ENCODE data around the gene ST7. TPM values are rescaled to one million over a fixed set of nuclear protein-coding genes. Genes with fewer than 3 reads are reported as not detected.

The ST7 gene
- total RNA-seq, 1 donor from 2014 or later: 107 TPM

- Mint-ChIP-seq H3K36me3 (ENCODE audit: unreplicated experiment) (no peaks in the 10 kb centered on the region), H3K4me3 (ENCODE audit: unreplicated experiment) (no peak overlapping the region), H3K4me1 (ENCODE audit: low read depth, unreplicated experiment) (peaks cover 30% of the 10 kb centered on the region), H3K9me3 (ENCODE audit: unreplicated experiment) (peaks cover 3% of the 10 kb centered on the region), H3K27me3 (ENCODE audit: unreplicated experiment) (peaks cover 2% of the 10 kb centered on the region), H3K27ac (ENCODE audit: unreplicated experiment) (no peak overlapping the region)
- no peak for DNase-seq
- TF ChIP-seq, protein P1, sequence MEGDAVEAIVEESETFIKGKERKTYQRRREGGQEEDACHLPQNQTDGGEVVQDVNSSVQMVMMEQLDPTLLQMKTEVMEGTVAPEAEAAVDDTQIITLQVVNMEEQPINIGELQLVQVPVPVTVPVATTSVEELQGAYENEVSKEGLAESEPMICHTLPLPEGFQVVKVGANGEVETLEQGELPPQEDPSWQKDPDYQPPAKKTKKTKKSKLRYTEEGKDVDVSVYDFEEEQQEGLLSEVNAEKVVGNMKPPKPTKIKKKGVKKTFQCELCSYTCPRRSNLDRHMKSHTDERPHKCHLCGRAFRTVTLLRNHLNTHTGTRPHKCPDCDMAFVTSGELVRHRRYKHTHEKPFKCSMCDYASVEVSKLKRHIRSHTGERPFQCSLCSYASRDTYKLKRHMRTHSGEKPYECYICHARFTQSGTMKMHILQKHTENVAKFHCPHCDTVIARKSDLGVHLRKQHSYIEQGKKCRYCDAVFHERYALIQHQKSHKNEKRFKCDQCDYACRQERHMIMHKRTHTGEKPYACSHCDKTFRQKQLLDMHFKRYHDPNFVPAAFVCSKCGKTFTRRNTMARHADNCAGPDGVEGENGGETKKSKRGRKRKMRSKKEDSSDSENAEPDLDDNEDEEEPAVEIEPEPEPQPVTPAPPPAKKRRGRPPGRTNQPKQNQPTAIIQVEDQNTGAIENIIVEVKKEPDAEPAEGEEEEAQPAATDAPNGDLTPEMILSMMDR (IDR thresholded peaks at IDR 0.05; ENCODE audit: partially characterized antibody, unreplicated experiment): no peak
These were observed 169.2 kb downstream of the ST7 start for GRCh38 chr7:117122536-117122935.

DNA sequence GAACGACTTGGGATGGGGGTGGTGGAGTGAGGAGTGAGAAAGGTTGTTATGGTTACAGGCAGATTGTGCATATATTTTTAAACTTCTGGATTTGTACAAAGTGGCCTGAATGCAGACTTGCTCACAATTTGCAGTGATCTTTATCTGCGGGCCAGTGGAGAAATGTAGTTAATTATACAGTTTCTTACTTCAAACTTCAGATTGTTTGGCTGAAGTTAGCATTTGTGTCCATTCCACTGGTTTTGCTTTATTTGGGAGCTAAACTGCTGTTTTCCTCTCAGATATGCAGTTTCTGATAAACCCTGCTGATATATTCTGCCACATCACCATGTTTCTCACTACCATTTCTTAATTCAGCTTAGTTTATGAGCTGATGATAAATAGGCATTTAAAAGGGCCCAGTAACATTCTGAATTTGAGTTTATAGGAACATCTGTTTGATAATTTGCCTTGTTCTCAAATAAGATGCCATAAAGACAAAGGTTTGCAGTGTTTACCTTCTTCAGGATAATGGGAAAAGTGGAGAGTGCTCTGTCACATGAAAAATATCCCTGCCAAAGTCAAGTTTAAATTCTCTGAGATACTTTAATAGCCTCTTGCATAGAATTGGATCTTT lies 170.1 kb downstream of the ST7 start:
- no peaks in the 10 kb centered on the region for H3K9me3 Mint-ChIP-seq (ENCODE audit: unreplicated experiment)
- TF ChIP-seq, protein P1 (IDR thresholded peaks at IDR 0.05; ENCODE audit: partially characterized antibody, unreplicated experiment): no peak
- peaks cover 29% of the 10 kb centered on the region for H3K4me1 Mint-ChIP-seq (ENCODE audit: low read depth, unreplicated experiment)
- H3K36me3 Mint-ChIP-seq (ENCODE audit: unreplicated experiment): no peaks in the 10 kb centered on the region
- no peak overlapping the region for H3K4me3 Mint-ChIP-seq (ENCODE audit: unreplicated experiment)
- peaks cover 2% of the 10 kb centered on the region for H3K27me3 Mint-ChIP-seq (ENCODE audit: unreplicated experiment)
- H3K27ac Mint-ChIP-seq (ENCODE audit: unreplicated experiment): peak overlapping the region; percentile 67
- DNase-seq: no peak

- no peaks in the 10 kb centered on the region for H3K9me3 Mint-ChIP-seq (ENCODE audit: unreplicated experiment)
- no peak overlapping the region for H3K4me3 Mint-ChIP-seq (ENCODE audit: unreplicated experiment)
- peak; percentile 32 for DNase-seq
- TF ChIP-seq, protein P1 (IDR thresholded peaks at IDR 0.05; ENCODE audit: partially characterized antibody, unreplicated experiment): no peak
- no peak overlapping the region for H3K27ac Mint-ChIP-seq (ENCODE audit: unreplicated experiment)
- no peaks in the 10 kb centered on the region for H3K36me3 Mint-ChIP-seq (ENCODE audit: unreplicated experiment)
- peaks cover 27% of the 10 kb centered on the region for H3K4me1 Mint-ChIP-seq (ENCODE audit: low read depth, unreplicated experiment)
- H3K27me3 Mint-ChIP-seq (ENCODE audit: unreplicated experiment): no peaks in the 10 kb centered on the region
These were observed 171.4 kb downstream of the ST7 start for GRCh38 chr7:117124591-117125220.

- H3K27ac Mint-ChIP-seq (ENCODE audit: unreplicated experiment): peak overlapping the region; percentile 20
- H3K9me3 Mint-ChIP-seq (ENCODE audit: unreplicated experiment): peaks cover under 1% of the 10 kb centered on the region
- H3K4me1 Mint-ChIP-seq (ENCODE audit: low read depth, unreplicated experiment): peaks cover 29% of the 10 kb centered on the region
- H3K4me3 Mint-ChIP-seq (ENCODE audit: unreplicated experiment): no peak overlapping the region
- no peak for DNase-seq
- H3K27me3 Mint-ChIP-seq (ENCODE audit: unreplicated experiment): no peaks in the 10 kb centered on the region
- H3K36me3 Mint-ChIP-seq (ENCODE audit: unreplicated experiment): no peaks in the 10 kb centered on the region
- TF ChIP-seq, protein P1 (IDR thresholded peaks at IDR 0.05; ENCODE audit: partially characterized antibody, unreplicated experiment): no peak
These were observed 173.4 kb downstream of the ST7 start for GRCh38 chr7:117126676-117127075.

DNA sequence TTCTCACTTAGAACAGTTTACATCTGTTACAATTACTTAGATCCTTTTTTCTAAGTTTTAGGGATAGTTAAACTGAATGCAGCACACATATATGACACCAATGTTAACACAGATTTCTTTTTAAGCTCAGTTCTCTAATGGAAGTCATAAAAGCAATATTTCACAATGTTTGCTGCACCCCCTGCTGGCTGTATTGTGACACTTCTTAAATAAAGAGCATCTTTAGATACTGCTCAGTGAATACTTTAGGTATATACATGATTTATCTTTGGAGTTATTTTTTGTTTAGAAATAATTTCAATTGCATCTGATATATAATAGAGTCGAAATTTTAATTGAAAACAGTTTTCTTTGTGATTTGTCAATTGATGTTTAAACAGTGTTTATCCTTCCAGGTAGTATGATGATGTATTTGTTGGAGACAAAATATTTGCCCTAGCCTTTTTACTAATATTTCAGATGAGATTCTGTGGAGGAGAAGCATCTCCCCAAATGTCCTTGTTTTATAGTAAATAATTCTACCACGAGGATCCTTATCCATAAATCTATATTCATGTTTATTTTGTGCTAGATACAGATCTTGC lies 174.4 kb downstream of the ST7 start:
- peak; percentile 36 for DNase-seq
- TF ChIP-seq, protein P1 (IDR thresholded peaks at IDR 0.05; ENCODE audit: partially characterized antibody, unreplicated experiment): peak; percentile 90
- H3K27ac Mint-ChIP-seq (ENCODE audit: unreplicated experiment): no peak overlapping the region
- no peaks in the 10 kb centered on the region for H3K36me3 Mint-ChIP-seq (ENCODE audit: unreplicated experiment)
- H3K4me1 Mint-ChIP-seq (ENCODE audit: low read depth, unreplicated experiment): peaks cover 26% of the 10 kb centered on the region
- H3K4me3 Mint-ChIP-seq (ENCODE audit: unreplicated experiment): no peak overlapping the region
- peaks cover 3% of the 10 kb centered on the region for H3K9me3 Mint-ChIP-seq (ENCODE audit: unreplicated experiment)
- peaks cover 2% of the 10 kb centered on the region for H3K27me3 Mint-ChIP-seq (ENCODE audit: unreplicated experiment)
